B cell (primary cell): ENCODE measurements around the gene PPP2R5C.

ENCODE experiments used
- CTCF ChIP-seq: fragments of 200-600 bp; IDR thresholded peaks from one replicate; pipeline ENCODE4 v1.8.0; 2022; ENCODE audit warnings: antibody characterized with exemption, mild to moderate bottlenecking
- EZH2 ChIP-seq: IDR thresholded peaks from 2 replicates; pipeline ENCODE4 v1.6.1; 2012; ENCODE audit warnings: borderline replicate concordance, low read depth, mild to moderate bottlenecking, moderate library complexity, low read length; ENCODE audit not compliant: insufficient read depth, poor library complexity, severe bottlenecking

GRCh38 chr14:101962503-101962874, 201.0 kb downstream of the PPP2R5C start:
- no peak for TF ChIP-seq EZH2
- no peak for TF ChIP-seq CTCF
